ENCODE results near the gene BBS1.

DNA sequence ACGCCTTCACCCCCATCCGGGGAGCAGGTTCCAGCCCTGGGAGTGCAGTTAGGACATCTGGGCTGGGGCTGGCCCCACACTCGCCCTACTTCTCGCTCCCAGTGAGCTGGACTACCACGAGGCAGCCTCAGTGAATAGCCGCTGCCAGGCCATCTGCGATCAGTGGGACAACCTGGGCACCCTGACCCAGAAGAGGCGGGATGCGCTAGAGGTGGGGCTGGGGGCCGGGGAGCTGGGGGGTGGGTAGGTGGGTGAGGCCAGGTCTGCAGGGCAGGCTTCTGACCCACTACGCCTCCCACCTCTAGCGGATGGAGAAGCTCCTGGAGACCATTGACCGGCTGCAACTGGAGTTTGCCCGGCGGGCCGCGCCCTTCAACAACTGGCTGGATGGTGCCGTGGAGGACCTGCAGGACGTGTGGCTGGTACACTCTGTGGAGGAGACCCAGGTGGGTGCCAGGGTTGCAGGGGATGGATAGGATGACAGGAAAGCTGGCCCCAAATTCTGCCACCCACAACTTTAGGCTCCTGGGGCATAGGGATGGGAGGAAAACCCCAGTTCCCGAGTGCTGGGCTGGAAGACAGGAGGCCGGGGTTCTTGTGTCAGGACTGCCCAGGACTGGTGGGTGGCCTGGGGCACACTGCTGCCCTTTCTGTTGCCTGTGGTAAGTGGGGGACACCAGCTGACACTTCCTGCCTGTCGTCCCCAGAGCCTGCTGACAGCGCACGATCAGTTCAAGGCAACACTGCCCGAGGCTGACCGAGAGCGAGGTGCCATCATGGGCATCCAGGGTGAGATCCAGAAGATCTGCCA is 49.6 kb downstream of the BBS1 start:
- TF ChIP-seq, protein P1, sequence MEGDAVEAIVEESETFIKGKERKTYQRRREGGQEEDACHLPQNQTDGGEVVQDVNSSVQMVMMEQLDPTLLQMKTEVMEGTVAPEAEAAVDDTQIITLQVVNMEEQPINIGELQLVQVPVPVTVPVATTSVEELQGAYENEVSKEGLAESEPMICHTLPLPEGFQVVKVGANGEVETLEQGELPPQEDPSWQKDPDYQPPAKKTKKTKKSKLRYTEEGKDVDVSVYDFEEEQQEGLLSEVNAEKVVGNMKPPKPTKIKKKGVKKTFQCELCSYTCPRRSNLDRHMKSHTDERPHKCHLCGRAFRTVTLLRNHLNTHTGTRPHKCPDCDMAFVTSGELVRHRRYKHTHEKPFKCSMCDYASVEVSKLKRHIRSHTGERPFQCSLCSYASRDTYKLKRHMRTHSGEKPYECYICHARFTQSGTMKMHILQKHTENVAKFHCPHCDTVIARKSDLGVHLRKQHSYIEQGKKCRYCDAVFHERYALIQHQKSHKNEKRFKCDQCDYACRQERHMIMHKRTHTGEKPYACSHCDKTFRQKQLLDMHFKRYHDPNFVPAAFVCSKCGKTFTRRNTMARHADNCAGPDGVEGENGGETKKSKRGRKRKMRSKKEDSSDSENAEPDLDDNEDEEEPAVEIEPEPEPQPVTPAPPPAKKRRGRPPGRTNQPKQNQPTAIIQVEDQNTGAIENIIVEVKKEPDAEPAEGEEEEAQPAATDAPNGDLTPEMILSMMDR (conservative IDR thresholded peaks at IDR 0.05; ENCODE audit: low read length): no peak
- no peak for TF ChIP-seq EZH2phosphoT487 (IDR thresholded peaks at IDR 0.05; ENCODE audit: borderline replicate concordance, low read depth, low read length)
